ENCODE data around the gene NTF3.
A peak's percentile ranks its signal among the peaks of the same experiment; 100 is the strongest.

The NTF3 gene

DNA sequence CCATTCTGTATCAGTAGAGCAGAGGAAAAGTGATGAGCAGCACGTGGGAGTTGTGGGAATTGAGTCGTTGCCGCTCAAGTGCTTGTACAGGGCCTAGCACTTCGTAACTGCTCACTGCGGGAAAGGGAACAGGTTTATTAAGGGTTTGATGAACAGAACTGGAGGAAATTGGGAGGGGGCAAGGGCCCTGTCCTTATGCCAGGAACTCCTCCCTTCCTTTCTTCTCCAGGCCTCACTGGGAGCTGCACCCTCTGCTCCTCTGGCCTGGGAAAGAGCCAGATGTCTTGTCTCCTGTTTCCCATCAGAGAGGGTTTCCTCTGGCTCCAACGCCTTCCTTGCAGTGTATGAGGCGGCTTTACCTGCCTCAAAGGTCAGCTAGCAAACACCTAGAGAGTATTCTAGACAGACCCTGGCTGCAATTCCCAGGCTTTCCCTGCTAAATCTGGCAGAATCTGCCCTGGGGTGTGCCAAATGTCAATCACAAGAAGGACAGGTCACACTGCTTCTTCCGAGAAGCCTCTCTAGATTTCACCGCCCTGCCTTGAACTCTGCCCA is 78.4 kb downstream of the NTF3 start:
- H3K4me3 ChIP-seq (ENCODE audit: control insufficient read depth, low read depth, low read length) = no peak overlapping the region
- DNase-seq (ENCODE audit: low read depth) = no peak
- TF ChIP-seq, protein P1, sequence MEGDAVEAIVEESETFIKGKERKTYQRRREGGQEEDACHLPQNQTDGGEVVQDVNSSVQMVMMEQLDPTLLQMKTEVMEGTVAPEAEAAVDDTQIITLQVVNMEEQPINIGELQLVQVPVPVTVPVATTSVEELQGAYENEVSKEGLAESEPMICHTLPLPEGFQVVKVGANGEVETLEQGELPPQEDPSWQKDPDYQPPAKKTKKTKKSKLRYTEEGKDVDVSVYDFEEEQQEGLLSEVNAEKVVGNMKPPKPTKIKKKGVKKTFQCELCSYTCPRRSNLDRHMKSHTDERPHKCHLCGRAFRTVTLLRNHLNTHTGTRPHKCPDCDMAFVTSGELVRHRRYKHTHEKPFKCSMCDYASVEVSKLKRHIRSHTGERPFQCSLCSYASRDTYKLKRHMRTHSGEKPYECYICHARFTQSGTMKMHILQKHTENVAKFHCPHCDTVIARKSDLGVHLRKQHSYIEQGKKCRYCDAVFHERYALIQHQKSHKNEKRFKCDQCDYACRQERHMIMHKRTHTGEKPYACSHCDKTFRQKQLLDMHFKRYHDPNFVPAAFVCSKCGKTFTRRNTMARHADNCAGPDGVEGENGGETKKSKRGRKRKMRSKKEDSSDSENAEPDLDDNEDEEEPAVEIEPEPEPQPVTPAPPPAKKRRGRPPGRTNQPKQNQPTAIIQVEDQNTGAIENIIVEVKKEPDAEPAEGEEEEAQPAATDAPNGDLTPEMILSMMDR (IDR thresholded peaks at IDR 0.05; ENCODE audit: control insufficient read depth, insufficient read depth, low read depth, low read length, missing control alignments) = no peak

DNA sequence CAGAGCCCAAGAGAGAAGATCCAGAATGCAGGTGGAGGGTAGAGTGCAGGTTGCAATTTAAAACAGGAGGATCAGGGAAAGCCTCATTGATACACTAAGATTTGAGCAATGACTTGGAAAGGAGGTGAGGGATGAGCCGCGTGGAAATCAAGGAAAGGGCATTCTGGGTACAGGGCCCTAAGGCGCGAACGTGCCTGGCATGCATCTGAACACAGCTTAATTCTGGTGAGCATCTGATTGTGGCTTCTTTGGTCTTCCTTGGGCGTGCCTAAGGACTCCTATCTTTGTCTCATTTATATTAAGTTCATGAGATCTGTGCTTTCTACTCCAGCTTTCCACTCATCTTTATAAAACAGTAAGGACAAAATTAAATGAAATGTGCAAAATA is 79.3 kb downstream of the NTF3 start:
- DNase-seq (ENCODE audit: low read depth) = no peak
- H3K4me3 ChIP-seq (ENCODE audit: control insufficient read depth, low read depth, low read length) = no peak overlapping the region
- TF ChIP-seq, protein P1 (IDR thresholded peaks at IDR 0.05; ENCODE audit: control insufficient read depth, insufficient read depth, low read depth, low read length, missing control alignments) = no peak

DNA sequence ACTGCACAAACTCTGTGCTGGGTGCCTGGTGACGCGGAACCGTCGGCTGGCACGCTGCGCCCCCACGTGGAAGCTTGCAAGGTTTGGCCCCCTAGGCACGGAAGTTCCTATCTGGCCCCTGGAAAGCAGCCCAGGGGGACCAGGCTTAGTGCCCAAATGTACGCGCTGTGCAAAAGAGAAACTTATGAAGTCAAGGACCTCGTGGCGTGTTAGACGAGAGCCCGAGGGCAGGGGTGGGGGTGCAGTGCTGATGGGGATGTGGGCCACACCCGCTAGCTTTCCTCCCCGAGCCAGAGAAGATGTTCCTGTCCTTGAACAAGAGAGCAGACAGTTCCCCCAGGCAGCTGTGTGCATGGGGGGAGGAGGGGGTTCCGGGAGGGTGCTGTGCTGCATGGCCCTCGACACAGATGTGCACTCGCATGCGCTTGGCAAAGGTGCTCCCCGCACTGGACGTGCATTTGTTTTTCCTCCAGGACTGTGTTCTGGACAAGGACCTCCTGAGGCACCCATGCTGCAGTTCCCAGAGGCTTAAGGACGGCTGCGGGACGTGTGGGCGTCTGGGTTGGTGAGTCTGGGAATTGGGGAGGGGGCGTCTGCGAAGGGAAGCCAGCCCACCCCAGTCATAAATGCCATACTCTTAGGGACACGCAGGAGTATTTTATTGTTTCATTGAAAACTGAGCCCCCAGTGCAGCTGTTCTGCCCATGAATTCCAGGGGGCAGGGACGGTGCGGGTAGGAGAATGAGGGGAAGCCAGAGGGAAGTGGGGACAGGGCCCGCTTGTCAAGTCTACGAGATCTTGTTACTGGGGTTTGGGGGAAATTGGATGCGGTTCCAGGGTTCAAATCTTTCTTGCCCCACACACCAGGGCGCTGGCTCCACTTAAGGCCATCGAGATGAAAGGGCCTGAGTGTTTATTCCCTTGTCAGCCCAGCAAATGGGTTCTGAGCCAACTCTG is 80.0 kb downstream of the NTF3 start:
- no peak for DNase-seq (ENCODE audit: low read depth)
- TF ChIP-seq, protein P1 (IDR thresholded peaks at IDR 0.05; ENCODE audit: control insufficient read depth, insufficient read depth, low read depth, low read length, missing control alignments) = peak; percentile 70
- no peak overlapping the region for H3K4me3 ChIP-seq (ENCODE audit: control insufficient read depth, low read depth, low read length)

DNA sequence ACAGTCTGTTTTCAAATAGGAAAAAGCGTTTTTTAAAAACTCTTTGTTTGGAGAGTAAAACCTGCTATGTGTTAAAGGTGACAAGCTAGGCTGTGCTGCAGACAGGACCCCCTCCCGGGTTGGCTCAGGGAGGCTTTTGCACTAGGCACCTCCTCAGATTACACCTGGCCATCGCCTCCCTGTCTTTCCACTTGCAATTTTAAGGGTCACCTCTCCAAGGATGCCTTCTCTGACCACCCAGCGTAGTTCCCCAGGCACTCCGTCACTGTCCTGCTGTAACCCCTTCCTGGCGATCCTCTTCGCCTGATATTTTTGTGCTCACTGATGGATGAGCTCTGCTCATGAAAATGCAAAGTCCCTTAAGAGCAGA is 80.7 kb downstream of the NTF3 start:
- no peak for DNase-seq (ENCODE audit: low read depth)
- TF ChIP-seq, protein P1 (IDR thresholded peaks at IDR 0.05; ENCODE audit: control insufficient read depth, insufficient read depth, low read depth, low read length, missing control alignments) = no peak
- H3K4me3 ChIP-seq (ENCODE audit: control insufficient read depth, low read depth, low read length) = no peak overlapping the region

DNA sequence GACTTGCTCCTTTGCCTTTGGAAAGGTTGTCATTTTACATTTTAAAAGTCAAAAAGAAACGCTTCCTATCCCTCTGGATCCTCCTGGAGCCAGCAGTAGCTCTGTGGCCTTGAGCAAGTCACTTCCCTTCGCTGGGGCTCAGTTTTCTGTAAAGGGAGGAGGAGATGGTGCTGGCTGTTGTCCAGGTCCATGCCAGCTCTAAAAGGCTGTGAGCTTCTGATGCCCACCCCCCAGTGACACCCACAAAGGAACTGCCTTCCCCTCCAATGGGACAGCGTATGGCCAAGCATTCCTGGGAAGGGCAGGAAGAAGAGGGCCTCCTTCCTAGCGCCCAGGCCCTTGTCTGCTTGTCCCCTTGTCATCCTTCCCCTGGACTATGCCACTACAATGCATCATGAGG is 81.5 kb downstream of the NTF3 start:
- TF ChIP-seq, protein P1 (IDR thresholded peaks at IDR 0.05; ENCODE audit: control insufficient read depth, insufficient read depth, low read depth, low read length, missing control alignments) = no peak
- no peak overlapping the region for H3K4me3 ChIP-seq (ENCODE audit: control insufficient read depth, low read depth, low read length)
- DNase-seq (ENCODE audit: low read depth) = no peak

DNA sequence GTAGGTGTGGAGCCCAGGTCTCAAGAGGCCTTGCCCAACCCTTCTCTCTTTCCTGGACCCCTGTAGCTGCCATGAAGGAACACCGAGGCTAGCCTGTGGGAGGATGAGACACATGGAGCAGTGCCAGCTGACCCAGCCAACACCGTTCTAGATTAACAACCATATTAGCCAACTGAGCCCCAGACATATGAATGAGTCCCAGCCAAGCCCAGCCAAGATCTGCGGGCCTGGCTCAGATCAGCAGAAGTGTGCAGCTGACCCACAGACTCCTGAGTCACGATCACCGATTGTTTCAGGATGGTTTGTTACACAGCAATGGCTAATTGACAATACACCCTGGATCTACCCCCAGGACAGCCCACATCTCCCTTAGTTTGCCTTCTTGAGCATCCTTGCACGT is 82.1 kb downstream of the NTF3 start:
- H3K4me3 ChIP-seq (ENCODE audit: control insufficient read depth, low read depth, low read length) = no peak overlapping the region
- no peak for DNase-seq (ENCODE audit: low read depth)
- TF ChIP-seq, protein P1 (IDR thresholded peaks at IDR 0.05; ENCODE audit: control insufficient read depth, insufficient read depth, low read depth, low read length, missing control alignments) = no peak
